Nucleus accumbens (tissue), 56 donors: ENCODE results near the gene BAIAP2L2.
A peak's percentile ranks its signal among the peaks of the same experiment; 100 is the strongest.

ENCODE experiments used
- DNase-seq, 56 donors: peaks; one replicate each; lab custom pipeline; 2025; lab: John Stamatoyannopoulos, UW

BAIAP2L2 gene

DNA sequence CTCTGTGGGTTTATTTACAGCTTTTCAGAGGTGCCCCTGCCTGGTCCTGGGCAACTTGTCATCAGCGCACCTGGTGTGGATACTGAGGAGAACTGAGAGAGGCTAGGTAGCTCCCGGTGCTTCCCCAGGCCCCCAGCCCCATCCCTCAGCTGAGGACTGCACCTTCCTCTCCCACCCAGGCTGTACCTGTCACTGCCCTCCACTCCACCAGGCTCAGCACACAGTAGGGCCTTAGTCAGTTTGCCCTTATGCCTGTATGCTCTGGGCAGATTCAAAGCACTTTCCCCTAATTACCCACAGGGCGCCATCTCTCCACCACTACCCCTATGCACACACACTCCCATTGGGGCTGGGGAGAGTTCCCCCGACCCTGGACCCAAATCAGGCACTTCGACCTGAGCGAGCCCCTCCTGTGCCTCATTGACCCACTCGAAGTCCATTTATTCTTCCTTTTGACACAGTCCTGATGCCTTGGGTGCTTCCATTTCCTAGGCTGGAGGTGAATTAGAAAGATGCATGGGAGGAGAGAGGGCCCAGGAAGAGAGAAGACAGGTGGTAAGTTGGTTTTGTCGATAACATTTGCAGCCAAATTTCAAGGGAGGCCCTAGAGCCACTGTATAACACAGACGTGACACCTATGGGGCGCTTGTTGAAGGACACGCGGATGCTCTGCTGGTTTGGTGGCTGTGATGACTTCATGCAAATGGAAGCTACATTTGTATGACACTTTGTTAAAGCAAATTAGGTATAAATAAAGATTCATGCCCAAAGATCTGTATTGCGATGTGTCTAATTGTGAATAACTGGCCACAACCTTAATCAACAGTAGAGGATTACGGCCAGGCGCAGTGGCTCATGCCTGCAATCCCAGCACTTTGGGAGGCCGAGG, 67.1 kb downstream of the BAIAP2L2 start:
- DNase-seq = no peak

GRCh38 chr22:38042488-38042790, 68.0 kb downstream of the BAIAP2L2 start:
- peak in 1 of 56 donors; percentile 23 for DNase-seq

DNA sequence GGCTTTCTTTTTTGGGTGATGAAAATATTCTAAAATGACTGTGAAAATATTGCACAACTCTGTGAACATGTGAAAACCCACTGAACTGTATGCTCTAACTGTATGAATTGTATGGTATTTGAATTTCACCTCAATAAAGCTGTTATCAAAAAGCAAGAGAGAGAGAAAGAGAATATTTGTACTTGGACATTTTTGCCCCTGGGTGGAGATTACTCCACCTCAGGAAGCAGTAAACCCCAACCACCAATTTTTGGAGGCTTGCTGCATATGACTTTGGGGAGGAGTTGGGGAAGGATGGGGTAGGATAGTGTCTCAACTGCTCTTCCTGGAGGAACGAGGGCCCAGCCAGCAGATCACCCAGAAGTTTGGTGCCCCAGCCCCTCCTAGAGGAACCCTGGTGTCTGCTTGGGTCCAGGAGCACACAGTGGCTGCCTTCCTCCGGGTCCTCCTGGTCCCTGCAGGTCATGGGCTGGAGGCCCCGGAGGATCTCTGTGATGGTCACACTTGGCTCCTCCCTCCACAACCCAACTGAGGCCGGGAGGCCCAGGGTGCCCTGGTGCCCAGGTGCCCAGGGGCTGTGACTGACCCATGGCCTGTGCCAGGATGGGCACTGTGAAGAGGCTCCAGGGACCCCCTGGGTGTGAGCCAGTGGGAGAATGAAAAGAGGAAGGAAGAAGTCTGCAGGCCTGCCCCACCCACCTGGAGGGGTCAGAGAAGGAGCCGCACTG, 68.6 kb downstream of the BAIAP2L2 start:
- no peak for DNase-seq

- peak in 1 of 56 donors; percentile 33 for DNase-seq
Measured at GRCh38 chr22:38040953-38041759, 69.3 kb downstream of the BAIAP2L2 start.

DNA sequence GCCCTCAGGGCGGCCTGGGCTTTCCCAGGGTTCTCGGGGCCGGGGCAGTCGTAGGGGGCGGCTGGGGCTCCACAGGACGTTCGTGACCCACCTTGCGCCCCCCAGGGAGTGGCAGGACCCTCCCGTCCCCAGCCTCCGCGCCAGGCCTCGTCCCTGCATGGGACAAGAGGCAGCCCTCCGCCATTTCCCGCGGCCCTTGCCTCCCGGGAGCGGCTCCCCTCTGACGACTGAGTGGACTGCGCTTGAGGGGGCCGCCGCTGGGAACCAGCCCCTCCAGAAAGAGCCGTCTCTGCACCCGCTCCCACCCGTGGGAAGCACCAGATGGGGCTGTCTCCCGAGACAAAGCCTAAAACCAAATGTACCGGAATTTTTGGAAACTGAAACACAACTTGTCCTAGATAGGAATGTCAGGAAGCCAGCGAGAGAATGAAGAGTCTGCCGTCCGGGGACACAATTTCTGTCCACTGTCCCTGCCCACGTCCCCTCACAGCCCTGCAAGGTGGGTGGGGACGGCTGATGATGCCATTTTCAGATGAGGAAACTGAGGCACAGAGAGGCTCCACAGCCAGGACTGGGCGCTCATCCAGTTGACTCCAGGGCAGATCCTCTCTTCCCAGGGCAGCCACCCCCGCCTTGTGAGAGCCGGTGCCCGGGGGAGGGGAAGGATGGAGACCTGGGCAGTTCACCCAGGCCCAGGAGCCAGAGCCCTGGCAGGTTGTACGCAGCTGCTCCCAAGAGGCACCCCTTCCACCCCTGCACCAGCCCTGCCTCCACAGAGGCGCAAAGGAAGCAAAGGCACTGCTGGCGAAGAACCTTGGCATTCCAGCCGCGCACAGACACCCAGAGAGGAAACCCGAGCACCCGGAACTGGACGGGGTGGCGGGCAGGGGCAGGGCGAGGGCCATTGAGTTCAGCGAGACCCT, 71.3 kb downstream of the BAIAP2L2 start:
- DNase-seq = peak in 4 of 56 donors; percentile 27 to 48 (median 35)

GRCh38 chr22:38038426-38038825, 72.1 kb downstream of the BAIAP2L2 start:
- DNase-seq = peak in 49 of 56 donors; percentile 47 to 94 (median 78)

- DNase-seq = peak in 1 of 56 donors; percentile 53
Measured at GRCh38 chr22:38037367-38038150, 72.9 kb downstream of the BAIAP2L2 start.

GRCh38 chr22:38036392-38037062, 74.0 kb downstream of the BAIAP2L2 start:
- DNase-seq = no peak

DNA sequence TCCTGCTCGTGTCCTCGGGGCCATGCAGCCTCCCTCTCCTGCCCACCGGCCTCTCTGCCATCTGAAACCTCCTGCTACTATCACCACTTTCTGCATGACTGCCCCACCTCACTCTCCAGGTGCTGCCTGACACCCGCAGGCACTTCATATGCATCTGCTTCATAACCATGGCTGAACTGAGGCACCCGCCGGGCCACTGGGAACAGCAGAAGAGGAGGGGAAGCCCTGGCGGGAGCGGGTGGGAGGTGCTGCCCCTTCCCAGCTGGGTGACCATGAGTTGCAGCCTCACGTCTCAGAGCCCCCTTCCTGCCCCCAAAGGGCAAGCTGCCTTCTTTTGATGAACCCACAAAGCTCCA, 75.0 kb downstream of the BAIAP2L2 start:
- peak in 1 of 56 donors; percentile 38 for DNase-seq
